ENCODE measurements around the gene INSYN1. TPM values are rescaled to one million over a fixed set of nuclear protein-coding genes. Genes with fewer than 3 reads are reported as not detected.

Gene INSYN1
- total and polyA plus RNA-seq, 2 of the 13 experiments (the other 11 are each of a cell fraction or from before 2014, with no cell fraction given) = not detected

- TF ChIP-seq ZBTB2 (CRISPR knock-in tag; IDR thresholded peaks at IDR 0.05; ENCODE audit: low read depth) (no peak), MYC (CRISPR knock-in tag; IDR thresholded peaks at IDR 0.05; ENCODE audit: borderline replicate concordance) (no peak), ZBTB44 (CRISPR knock-in tag; IDR thresholded peaks at IDR 0.05) (no peak), REST (IDR thresholded peaks at IDR 0.05; ENCODE audit: borderline replicate concordance in 1 of 2, low read depth in 1 of 2, low read length in 2 of 2) (no peak), NR3C1 (CRISPR knock-in tag; IDR thresholded peaks at IDR 0.05) (no peak), CEBPB (IDR thresholded peaks at IDR 0.05; ENCODE audit: borderline replicate concordance, low read depth, low read length) (no peak), PHF8 (CRISPR knock-in tag; IDR thresholded peaks at IDR 0.05) (no peak)
These were observed 43.5 kb downstream of the INSYN1 start (continued) for GRCh38 chr15:73709686-73710085.

All from HepG2 (cell line).